ENCODE data around the gene ABHD15.

Gene ABHD15

GRCh38 chr17:29594519-29595090 is 27.8 kb upstream of the ABHD15 start:
- no peak for DNase-seq

GRCh38 chr17:29593591-29594518 is 27.0 kb upstream of the ABHD15 start:
- DNase-seq: no peak

- DNase-seq: no peak
These were observed 26.2 kb upstream of the ABHD15 start, which contains the start of gene ANKRD13B for GRCh38 chr17:29592850-29593551. ANKRD13B (plus strand) TSS chr17:29593132; CDS start chr17:29593622, 490 bp downstream.

GRCh38 chr17:29591737-29592608 is 25.1 kb upstream of the ABHD15 start:
- DNase-seq: peak; percentile 78

- DNase-seq: no peak
These were observed 24.4 kb upstream of the ABHD15 start for GRCh38 chr17:29591146-29591736.

GRCh38 chr17:29590411-29591145 is 23.7 kb upstream of the ABHD15 start:
- DNase-seq: no peak

GRCh38 chr17:29589524-29590410 is 22.9 kb upstream of the ABHD15 start, which contains the start of gene GIT1:
GIT1 (minus strand) TSS chr17:29589648; CDS start chr17:29589378, 270 bp downstream.
- peak; percentile 95 for DNase-seq

GRCh38 chr17:29588562-29589411 is 21.9 kb upstream of the ABHD15 start:
- DNase-seq: no peak

- peak; percentile 33 for DNase-seq
These were observed 21.3 kb upstream of the ABHD15 start for GRCh38 chr17:29588017-29588561.

- no peak for DNase-seq
These were observed 20.8 kb upstream of the ABHD15 start for GRCh38 chr17:29587591-29587990.

GRCh38 chr17:29586676-29587469 is 20.0 kb upstream of the ABHD15 start:
- no peak for DNase-seq

- DNase-seq: no peak
These were observed 18.4 kb upstream of the ABHD15 start for GRCh38 chr17:29585080-29585751.

GRCh38 chr17:29584452-29585079 is 17.7 kb upstream of the ABHD15 start:
- no peak for DNase-seq

GRCh38 chr17:29583324-29584248 is 16.7 kb upstream of the ABHD15 start:
- DNase-seq: no peak

GRCh38 chr17:29582772-29583171 is 15.9 kb upstream of the ABHD15 start:
- DNase-seq: no peak
